Brain microvascular endothelial cell (primary cell): ENCODE data around the gene MACROD2.

Experiments
- DNase-seq: peaks from one replicate; pipeline ENCODE4 v3.0.0-alpha.2; 2020
- H3K27ac ChIP-seq: fragments of 250-450 bp; sonication (Bioruptor Pico); 2 replicates; pipeline ENCODE4 v1.5.1; 2020; ENCODE audit warnings: mild to moderate bottlenecking, moderate library complexity
- H3K27me3 ChIP-seq: fragments of 250-450 bp; sonication (Bioruptor Pico); replicated peaks from 2 replicates; pipeline ENCODE4 v1.5.1; 2020; ENCODE audit warnings: mild to moderate bottlenecking
- H3K36me3 ChIP-seq: fragments of 250-450 bp; sonication (Bioruptor Pico); replicated peaks from 2 replicates; pipeline ENCODE4 v1.5.1; 2020; ENCODE audit warnings: mild to moderate bottlenecking
- H3K4me3 ChIP-seq: 2 replicates; pipeline ENCODE4 v1.5.1; 2011; ENCODE audit warnings: low read depth, mild to moderate bottlenecking, control low read depth, low read length, moderate library complexity
- CTCF ChIP-seq: IDR thresholded peaks from 2 replicates; pipeline ENCODE4 v1.5.1; 2011; ENCODE audit warnings: low read depth, mild to moderate bottlenecking, moderate library complexity, low read length, control low read depth, inconsistent platforms; ENCODE audit errors: missing control alignments
- in situ Hi-C: cut with HindIII; loops from 2 replicates; pipeline ENCODE4 v1.10.0; 2017; ENCODE audit warnings: low sequenced_read_pairs, low pct_ligation_motif_present

Gene MACROD2

GRCh38 chr20:14677455-14677854 lies 682.1 kb downstream of the MACROD2 start:
- no peak for TF ChIP-seq CTCF
- no peaks in the 10 kb centered on the region for H3K36me3 ChIP-seq

GRCh38 chr20:14685183-14685582 lies 689.9 kb downstream of the MACROD2 start:
- no peak for TF ChIP-seq CTCF
- Histone ChIP-seq H3K36me3 (no peaks in the 10 kb centered on the region), H3K27me3 (no peaks in the 10 kb centered on the region), H3K27ac (no peak overlapping the region), H3K4me3 (no peak overlapping the region)
- DNase-seq, result no peak
- in situ Hi-C loops, result no loop called here

More at GRCh38 chr20:14677455-14677854, 682.1 kb downstream of the MACROD2 start:
- no peak for DNase-seq
- no peak overlapping the region for H3K27ac ChIP-seq
- in situ Hi-C loops, result no loop called here
- no peaks in the 10 kb centered on the region for H3K27me3 ChIP-seq
- H3K4me3 ChIP-seq, result no peak overlapping the region

- no peak for TF ChIP-seq CTCF
- no peaks in the 10 kb centered on the region for H3K27me3 ChIP-seq
- no peak for DNase-seq
- no peak overlapping the region for H3K27ac ChIP-seq
- no peak overlapping the region for H3K4me3 ChIP-seq
- H3K36me3 ChIP-seq, result no peaks in the 10 kb centered on the region
- in situ Hi-C loops, result no loop called here
Observed at GRCh38 chr20:14687313-14687712, 692.0 kb downstream of the MACROD2 start.

GRCh38 chr20:14688005-14688404 lies 692.7 kb downstream of the MACROD2 start:
- no peak for TF ChIP-seq CTCF
- Histone ChIP-seq H3K27ac (no peak overlapping the region), H3K4me3 (no peak overlapping the region), H3K36me3 (no peaks in the 10 kb centered on the region), H3K27me3 (no peaks in the 10 kb centered on the region)
- in situ Hi-C loops, result no loop called here
- no peak for DNase-seq

GRCh38 chr20:14691994-14692393 lies 696.7 kb downstream of the MACROD2 start:
- no peak for TF ChIP-seq CTCF

GRCh38 chr20:14696478-14696877 lies 701.2 kb downstream of the MACROD2 start:
- Histone ChIP-seq H3K27me3 (no peaks in the 10 kb centered on the region), H3K36me3 (no peaks in the 10 kb centered on the region), H3K4me3 (no peak overlapping the region), H3K27ac (no peak overlapping the region)
- DNase-seq, result no peak
- in situ Hi-C loops, result no loop called here
- TF ChIP-seq CTCF, result no peak

More at GRCh38 chr20:14691994-14692393, 696.7 kb downstream of the MACROD2 start:
- Histone ChIP-seq H3K36me3 (no peaks in the 10 kb centered on the region), H3K4me3 (no peak overlapping the region), H3K27me3 (no peaks in the 10 kb centered on the region), H3K27ac (no peak overlapping the region)
- no peak for DNase-seq
- in situ Hi-C loops, result no loop called here
